Measurements from ENCODE around the gene ST3GAL4.

The ST3GAL4 gene

GRCh38 chr11:126459691-126460281 is 104.3 kb downstream of the ST3GAL4 start:
- Histone ChIP-seq H3K9me3 (ENCODE audit: control insufficient read depth, insufficient read depth, low read depth, low read length) (no peaks in the 10 kb centered on the region), H3K4me3 (ENCODE audit: low read depth, low read length) (no peak overlapping the region), H3K27ac (ENCODE audit: extremely low read depth, low read depth, low read length) (no peak overlapping the region), H3K4me1 (ENCODE audit: control insufficient read depth, insufficient read depth, low read length) (no peaks in the 10 kb centered on the region), H3K36me3 (ENCODE audit: control insufficient read depth in 2 of 2, insufficient read depth in 1 of 2, low read length in 2 of 2) (no peaks in the 10 kb centered on the region)
- POLR2A ChIA-PET, result no interaction called here
- TF ChIP-seq ZBTB8A (tag by site-specific recombination; IDR thresholded peaks at IDR 0.05) (no peak), ZNF2 (tag by site-specific recombination; IDR thresholded peaks at IDR 0.05) (no peak), ZFP69B (tag by site-specific recombination; IDR thresholded peaks at IDR 0.05) (no peak), MEIS1 (CRISPR knock-in tag; IDR thresholded peaks at IDR 0.05; ENCODE audit: borderline replicate concordance) (no peak), ZNF19 (tag by site-specific recombination; IDR thresholded peaks at IDR 0.05; ENCODE audit: low read depth) (no peak), ZNF223 (tag by site-specific recombination; IDR thresholded peaks at IDR 0.05) (no peak), ZNF324 (tag by site-specific recombination; IDR thresholded peaks at IDR 0.05) (no peak), ZSCAN5A (tag by site-specific recombination; IDR thresholded peaks at IDR 0.05) (no peak), ZNF416 (tag by site-specific recombination; IDR thresholded peaks at IDR 0.05) (no peak), ZNF341 (tag by site-specific recombination; IDR thresholded peaks at IDR 0.05; ENCODE audit: low read depth) (no peak), ZNF426 (tag by site-specific recombination; IDR thresholded peaks at IDR 0.05) (no peak)
- TF ChIP-seq, protein P1, sequence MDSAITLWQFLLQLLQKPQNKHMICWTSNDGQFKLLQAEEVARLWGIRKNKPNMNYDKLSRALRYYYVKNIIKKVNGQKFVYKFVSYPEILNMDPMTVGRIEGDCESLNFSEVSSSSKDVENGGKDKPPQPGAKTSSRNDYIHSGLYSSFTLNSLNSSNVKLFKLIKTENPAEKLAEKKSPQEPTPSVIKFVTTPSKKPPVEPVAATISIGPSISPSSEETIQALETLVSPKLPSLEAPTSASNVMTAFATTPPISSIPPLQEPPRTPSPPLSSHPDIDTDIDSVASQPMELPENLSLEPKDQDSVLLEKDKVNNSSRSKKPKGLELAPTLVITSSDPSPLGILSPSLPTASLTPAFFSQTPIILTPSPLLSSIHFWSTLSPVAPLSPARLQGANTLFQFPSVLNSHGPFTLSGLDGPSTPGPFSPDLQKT (IDR thresholded peaks at IDR 0.05; ENCODE audit: borderline replicate concordance, low read depth, low read length), result no peak
- CTCF ChIA-PET, result interaction anchor here (1.1 to 1.4 kb wide), 2 partner anchors 19 to 21 kb away, joined by 3 read pairs; no protein-coding TSS in a partner anchor

GRCh38 chr11:126460417-126461095 is 105.1 kb downstream of the ST3GAL4 start:
- ChIA-PET CTCF (interaction anchor here (0.6 to 1.8 kb wide), 2 partner anchors 19 to 246 kb away, joined by 3 to 6 read pairs; no protein-coding TSS in a partner anchor), POLR2A (no interaction called here)
- no peak overlapping the region for H3K4me3 ChIP-seq (ENCODE audit: low read depth, low read length)
- no peak overlapping the region for H3K27ac ChIP-seq (ENCODE audit: extremely low read depth, low read depth, low read length)
- no peaks in the 10 kb centered on the region for H3K4me1 ChIP-seq (ENCODE audit: control insufficient read depth, insufficient read depth, low read length)
- no peaks in the 10 kb centered on the region for H3K36me3 ChIP-seq (ENCODE audit: control insufficient read depth in 2 of 2, insufficient read depth in 1 of 2, low read length in 2 of 2)
- no peaks in the 10 kb centered on the region for H3K9me3 ChIP-seq (ENCODE audit: control insufficient read depth, insufficient read depth, low read depth, low read length)
- TF ChIP-seq ZBTB20 (tag by site-specific recombination; IDR thresholded peaks at IDR 0.05) (no peak), ZNF114 (tag by site-specific recombination; IDR thresholded peaks at IDR 0.05) (no peak), ZNF555 (tag by site-specific recombination; conservative IDR thresholded peaks at IDR 0.05) (no peak), ZFHX2 (tag by site-specific recombination; conservative IDR thresholded peaks at IDR 0.05) (no peak)

DNA sequence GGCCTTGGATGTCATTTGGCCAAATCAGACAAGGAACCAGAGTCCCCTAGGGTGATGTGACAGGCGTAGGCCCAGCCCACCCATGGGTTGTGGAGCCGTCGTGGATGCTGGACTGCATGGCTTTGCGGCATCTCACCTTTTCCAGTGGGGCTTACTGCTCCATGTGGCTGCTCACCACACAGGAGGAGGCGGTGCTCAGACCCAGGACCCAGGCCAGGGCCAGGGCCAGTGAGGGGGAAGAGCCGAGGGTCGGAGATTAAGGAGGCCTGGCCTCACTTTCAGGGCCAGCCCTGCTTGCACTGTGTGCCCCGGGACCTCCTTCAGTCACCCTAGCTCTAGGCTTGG is 105.6 kb downstream of the ST3GAL4 start:
- no peak for TF ChIP-seq BCL11B (tag by site-specific recombination; IDR thresholded peaks at IDR 0.05; ENCODE audit: low read depth)
- no peak for TF ChIP-seq GLIS1 (tag by site-specific recombination; IDR thresholded peaks at IDR 0.05)
- TF ChIP-seq ZNF311 (tag by site-specific recombination; IDR thresholded peaks at IDR 0.05; ENCODE audit: borderline replicate concordance), result no peak
- no peak for TF ChIP-seq HOXA7 (CRISPR knock-in tag; IDR thresholded peaks at IDR 0.05; ENCODE audit: borderline replicate concordance)
- TF ChIP-seq ZBTB20 (tag by site-specific recombination; IDR thresholded peaks at IDR 0.05), result no peak
- no peak for TF ChIP-seq ZNF324 (tag by site-specific recombination; IDR thresholded peaks at IDR 0.05)
- no peak for TF ChIP-seq ZBTB48 (tag by site-specific recombination; IDR thresholded peaks at IDR 0.05)
- no peak for TF ChIP-seq ZNF785 (tag by site-specific recombination; IDR thresholded peaks at IDR 0.05)
- no peak for TF ChIP-seq ZNF239 (tag by site-specific recombination; IDR thresholded peaks at IDR 0.05)
- no peak for TF ChIP-seq ZNF157 (tag by site-specific recombination; IDR thresholded peaks at IDR 0.05)
- no peak for TF ChIP-seq ZBTB1 (tag by site-specific recombination; IDR thresholded peaks at IDR 0.05)
- TF ChIP-seq ZNF664 (tag by site-specific recombination; IDR thresholded peaks at IDR 0.05), result no peak
- no peak for TF ChIP-seq ZNF76 (tag by site-specific recombination; IDR thresholded peaks at IDR 0.05; ENCODE audit: borderline replicate concordance, low read depth)
- TF ChIP-seq SETDB1 (IDR thresholded peaks at IDR 0.05; ENCODE audit: insufficient read length, low read length), result no peak
- TF ChIP-seq ZNF248 (tag by site-specific recombination; IDR thresholded peaks at IDR 0.05), result no peak
- TF ChIP-seq IKZF3 (tag by site-specific recombination; IDR thresholded peaks at IDR 0.05), result no peak
- TF ChIP-seq ZNF561 (tag by site-specific recombination; IDR thresholded peaks at IDR 0.05; ENCODE audit: borderline replicate concordance), result no peak
- POLR2A ChIA-PET, result no interaction called here
- H3K27ac ChIP-seq (ENCODE audit: extremely low read depth, low read depth, low read length), result no peak overlapping the region
- no peak overlapping the region for H3K4me3 ChIP-seq (ENCODE audit: low read depth, low read length)
- CTCF ChIA-PET, result interaction anchor here (0.6 to 1.8 kb wide), 2 partner anchors 20 to 247 kb away, joined by 3 to 6 read pairs; no protein-coding TSS in a partner anchor
- no peaks in the 10 kb centered on the region for H3K36me3 ChIP-seq (ENCODE audit: control insufficient read depth in 2 of 2, insufficient read depth in 1 of 2, low read length in 2 of 2)
- no peaks in the 10 kb centered on the region for H3K4me1 ChIP-seq (ENCODE audit: control insufficient read depth, insufficient read depth, low read length)
- H3K9me3 ChIP-seq (ENCODE audit: control insufficient read depth, insufficient read depth, low read depth, low read length), result no peaks in the 10 kb centered on the region
